ENCODE measurements around the gene JARID2.
"Not testable (repeated sequence)": the region's sequence is repeated elsewhere in the genome, so short reads cannot be mapped to it uniquely, and the experiment has no call there.

The JARID2 gene

DNA sequence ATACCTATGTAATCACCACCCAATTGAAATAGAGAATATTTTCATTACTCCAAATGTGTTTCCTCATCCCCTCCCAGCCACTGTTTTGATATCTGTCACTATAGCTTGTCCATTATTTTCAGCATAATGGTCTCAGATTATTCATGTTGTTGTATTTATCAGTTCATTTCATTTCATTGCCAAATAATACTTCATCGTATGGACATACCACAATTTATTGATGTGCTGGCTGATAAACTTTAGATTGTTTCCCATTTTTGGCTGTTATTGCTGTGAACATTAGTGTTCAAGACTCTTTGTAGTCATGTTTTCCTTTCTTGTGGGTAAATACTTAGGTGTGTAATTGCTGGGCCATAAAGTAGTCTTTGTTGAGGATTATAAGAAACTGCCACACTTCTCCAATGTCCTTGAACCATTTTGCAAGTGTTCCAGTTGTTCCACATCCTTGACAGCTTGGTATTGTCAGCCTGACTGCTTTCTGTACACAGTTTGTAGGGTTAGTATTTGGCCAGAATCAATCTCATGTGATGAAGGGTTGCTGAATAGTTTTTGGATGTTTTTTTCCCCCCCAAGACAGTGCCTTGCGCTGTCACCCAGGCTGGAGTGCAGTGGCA, 44.3 kb downstream of the JARID2 start:
- in situ Hi-C loops (cut with HindIII; ENCODE audit: low pct_unique_long_range_greater_than_20kb, low sequenced_read_pairs) = no loop called here
- no peak for TF ChIP-seq JUND (IDR thresholded peaks at IDR 0.05; ENCODE audit: low read depth)
- no peak for DNase-seq (ENCODE audit: low read depth in 1 of 2, low spot score in 1 of 2)

DNA sequence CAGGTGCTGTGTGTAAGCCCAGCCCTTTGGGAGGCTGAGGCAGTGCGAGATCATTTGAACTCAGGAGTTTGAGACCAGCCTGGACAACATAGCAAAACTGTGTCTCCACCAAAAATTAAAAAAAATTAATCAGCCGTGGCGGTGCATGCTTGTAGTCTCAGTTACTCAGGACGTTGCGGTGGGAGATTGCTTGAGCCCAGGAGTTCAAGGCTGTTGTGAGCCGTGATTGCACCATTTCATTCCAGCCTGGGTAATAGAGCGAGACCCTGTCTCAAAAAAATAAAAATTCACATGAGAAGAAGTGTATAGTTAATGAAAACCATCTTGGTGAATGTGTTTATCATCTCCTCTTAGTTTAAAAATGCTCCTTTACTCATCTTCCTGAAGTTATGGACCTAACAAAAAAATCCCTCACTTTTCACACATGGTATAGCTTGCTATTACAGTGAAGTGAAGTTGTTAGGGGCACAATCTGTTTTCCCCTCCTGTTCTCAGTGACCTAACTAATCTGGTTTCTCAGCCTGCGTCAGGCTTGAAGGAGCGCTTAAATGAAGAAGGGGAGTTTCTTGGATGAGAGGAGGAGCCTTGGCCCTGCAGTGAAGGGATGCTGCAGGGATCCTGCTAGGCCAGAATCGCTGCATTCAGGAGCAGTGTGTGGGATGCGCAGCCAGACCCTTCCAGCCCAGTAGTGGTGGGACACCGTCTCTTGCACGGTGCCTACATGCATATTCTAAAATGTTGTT, 45.3 kb downstream of the JARID2 start:
- TF ChIP-seq JUND (IDR thresholded peaks at IDR 0.05; ENCODE audit: low read depth) = no peak
- in situ Hi-C loops (cut with HindIII; ENCODE audit: low pct_unique_long_range_greater_than_20kb, low sequenced_read_pairs) = no loop called here
- no peak for DNase-seq (ENCODE audit: low read depth in 1 of 2, low spot score in 1 of 2)

DNA sequence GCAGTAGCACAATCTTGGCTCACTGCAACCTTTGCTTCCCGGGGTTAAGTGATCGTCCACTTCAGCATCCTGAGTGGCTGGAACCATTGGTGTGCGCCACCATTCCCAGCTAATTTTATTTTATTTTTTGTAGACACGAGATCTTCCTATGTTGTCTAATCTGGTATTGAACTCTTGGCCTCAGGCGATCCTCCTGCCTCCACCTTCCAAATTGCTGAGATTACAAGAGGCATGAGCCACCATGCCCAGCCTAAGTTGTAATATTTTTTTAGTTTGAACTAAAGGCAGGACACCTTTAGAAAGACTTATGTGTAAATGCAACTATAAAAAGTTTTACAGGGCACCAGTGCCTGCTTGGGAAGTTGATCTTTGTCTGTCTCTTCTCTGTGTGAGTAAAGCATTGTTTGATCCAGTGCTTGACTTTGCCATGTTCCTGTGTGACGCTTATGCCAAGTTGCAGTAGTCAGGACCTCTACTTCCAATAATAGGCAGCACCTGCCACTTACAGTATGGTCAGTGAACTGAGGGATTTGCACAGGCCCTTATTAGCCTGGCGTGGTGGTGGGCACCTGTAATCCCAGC, 46.9 kb downstream of the JARID2 start:
- in situ Hi-C loops (cut with HindIII; ENCODE audit: low pct_unique_long_range_greater_than_20kb, low sequenced_read_pairs) = no loop called here
- DNase-seq (ENCODE audit: low read depth in 1 of 2, low spot score in 1 of 2) = no peak
- no peak for TF ChIP-seq JUND (IDR thresholded peaks at IDR 0.05; ENCODE audit: low read depth)

DNA sequence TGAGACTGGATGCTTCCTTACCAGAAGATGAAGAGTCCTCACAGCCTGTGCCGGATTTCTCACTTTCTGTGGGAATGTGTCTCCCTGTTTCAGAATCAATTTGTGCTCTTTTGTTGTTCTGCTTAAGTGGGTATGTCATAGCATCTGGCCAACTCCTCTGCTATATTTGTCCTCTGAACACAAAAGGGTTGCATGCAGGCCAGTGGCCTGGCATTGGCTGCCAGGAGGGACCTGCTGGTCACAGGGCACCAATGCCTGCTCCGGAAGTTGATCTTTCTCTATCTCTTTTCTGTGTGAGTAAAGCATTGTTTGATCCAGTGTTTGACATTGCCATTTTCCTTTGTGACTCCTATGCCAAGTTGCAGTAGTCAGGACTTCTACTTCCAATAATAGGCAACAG, 47.8 kb downstream of the JARID2 start:
- DNase-seq (ENCODE audit: low read depth in 1 of 2, low spot score in 1 of 2) = no peak
- TF ChIP-seq JUND (IDR thresholded peaks at IDR 0.05; ENCODE audit: low read depth) = no peak
- in situ Hi-C loops (cut with HindIII; ENCODE audit: low pct_unique_long_range_greater_than_20kb, low sequenced_read_pairs) = no loop called here

DNA sequence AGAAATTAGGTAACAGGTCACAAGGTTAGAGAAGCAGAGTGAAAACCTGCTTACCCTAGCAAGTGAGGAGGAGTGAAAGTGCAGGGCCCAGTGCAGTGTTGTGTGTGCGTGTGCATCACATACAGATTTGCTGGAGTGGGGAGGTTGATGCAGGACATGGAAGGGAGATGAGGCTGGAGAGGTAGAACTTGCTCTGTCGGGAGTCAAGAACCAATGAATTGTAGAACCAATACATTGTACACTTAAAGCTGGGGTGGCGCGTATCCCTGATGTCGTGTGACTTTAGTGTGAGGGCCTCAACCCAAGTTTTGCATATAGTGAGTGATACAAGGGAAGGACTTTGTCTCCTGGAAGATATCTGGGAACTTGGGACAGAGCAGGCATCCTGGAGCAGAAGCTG, 48.6 kb downstream of the JARID2 start:
- in situ Hi-C loops (cut with HindIII; ENCODE audit: low pct_unique_long_range_greater_than_20kb, low sequenced_read_pairs) = no loop called here
- no peak for TF ChIP-seq JUND (IDR thresholded peaks at IDR 0.05; ENCODE audit: low read depth)
- DNase-seq (ENCODE audit: low read depth in 1 of 2, low spot score in 1 of 2) = no peak

DNA sequence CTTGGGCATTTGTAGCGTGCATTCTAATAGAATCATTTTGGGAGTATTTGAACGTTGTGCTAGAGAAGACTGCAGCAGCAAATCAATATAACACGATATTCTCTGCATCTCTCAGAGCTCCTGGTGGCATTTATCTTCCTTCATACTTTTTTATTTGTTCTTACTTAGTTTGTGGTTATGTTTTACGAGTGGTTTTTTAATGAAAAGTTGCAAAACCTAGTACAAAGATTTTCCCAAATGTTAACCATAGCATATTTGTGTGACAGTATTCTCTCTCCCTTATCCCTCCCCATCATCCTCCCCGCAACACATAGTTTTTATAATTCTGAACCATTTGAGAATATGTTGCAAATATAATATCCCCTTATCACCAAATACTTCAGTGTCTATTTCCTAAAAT, 50.4 kb downstream of the JARID2 start:
- in situ Hi-C loops (cut with HindIII; ENCODE audit: low pct_unique_long_range_greater_than_20kb, low sequenced_read_pairs) = no loop called here
- DNase-seq (ENCODE audit: low read depth in 1 of 2, low spot score in 1 of 2) = no peak
- no peak for TF ChIP-seq JUND (IDR thresholded peaks at IDR 0.05; ENCODE audit: low read depth)

DNA sequence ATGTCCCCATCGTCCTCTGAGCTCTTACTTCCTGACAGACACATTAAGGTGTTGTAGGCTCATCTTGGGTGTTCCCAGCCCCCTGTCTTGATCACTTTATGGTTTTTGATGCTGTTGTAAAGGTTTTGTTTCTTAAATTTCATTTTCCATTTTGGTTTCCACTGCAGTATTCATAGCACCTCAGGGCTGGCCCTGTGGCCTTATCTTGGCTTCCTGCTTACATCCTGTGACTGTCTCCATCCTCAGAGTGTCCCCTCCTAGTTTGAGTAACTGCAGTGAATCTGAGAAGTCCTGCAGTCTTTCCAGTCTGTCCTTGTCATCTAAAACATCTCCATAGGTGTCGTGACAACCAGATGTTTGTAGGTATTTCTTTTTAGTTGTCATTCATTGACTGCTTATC, 50.9 kb downstream of the JARID2 start:
- no peak for TF ChIP-seq JUND (IDR thresholded peaks at IDR 0.05; ENCODE audit: low read depth)
- no peak for DNase-seq (ENCODE audit: low read depth in 1 of 2, low spot score in 1 of 2)
- in situ Hi-C loops (cut with HindIII; ENCODE audit: low pct_unique_long_range_greater_than_20kb, low sequenced_read_pairs) = no loop called here

DNA sequence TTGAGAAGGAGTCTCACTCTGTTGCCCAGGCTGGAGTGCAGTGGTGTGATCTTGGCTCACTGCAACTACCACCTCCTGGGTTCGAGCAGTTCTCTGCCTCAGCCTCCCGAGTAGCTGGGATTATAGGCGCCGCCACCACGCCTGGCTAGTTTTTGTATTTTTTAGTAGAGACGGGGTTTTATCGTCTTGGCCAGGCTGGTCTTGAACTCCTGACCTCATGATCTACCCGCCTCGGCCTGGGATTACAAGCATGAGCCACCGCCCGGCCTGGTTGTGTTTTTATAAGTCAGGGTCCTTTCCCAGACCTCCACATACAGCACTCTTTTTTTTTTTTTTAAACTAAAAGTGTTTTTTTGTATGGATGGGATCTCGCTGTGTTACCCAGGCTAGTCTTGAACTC, 51.3 kb downstream of the JARID2 start:
- DNase-seq (ENCODE audit: low read depth in 1 of 2, low spot score in 1 of 2); in situ Hi-C loops (cut with HindIII; ENCODE audit: low pct_unique_long_range_greater_than_20kb, low sequenced_read_pairs): not testable (repeated sequence)

DNA sequence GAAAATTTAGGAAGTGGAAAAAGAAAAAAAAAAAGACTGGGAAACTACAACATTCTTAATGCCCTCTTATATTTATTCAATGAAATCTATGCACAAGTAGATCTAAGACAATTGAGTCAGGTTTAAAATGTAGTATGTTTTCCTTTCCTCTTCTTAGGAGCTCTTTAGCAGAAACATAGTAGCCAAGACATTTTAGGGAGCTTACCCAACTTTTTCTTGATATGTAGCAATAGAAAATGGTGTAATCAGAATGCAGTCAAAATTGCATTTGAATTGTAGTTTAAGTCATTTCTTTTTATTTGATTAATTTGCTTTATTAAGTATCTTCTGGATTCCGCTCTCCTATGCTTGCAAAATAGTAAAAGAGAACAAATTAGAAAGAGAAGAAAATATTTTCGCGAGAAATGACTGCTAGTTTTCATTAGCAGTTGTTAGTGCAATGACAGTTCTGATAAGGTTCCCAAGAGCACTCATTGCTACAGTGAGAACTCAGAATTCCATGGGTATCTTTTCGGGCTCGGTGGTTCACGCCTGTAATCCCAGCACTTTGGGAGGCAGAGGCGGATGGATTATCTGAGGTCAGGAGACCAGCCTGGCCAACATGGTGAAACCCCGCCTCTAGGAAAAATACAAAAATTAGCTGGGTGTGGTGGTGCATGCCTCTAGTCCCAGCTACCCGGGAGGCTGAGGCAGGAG, 52.2 kb downstream of the JARID2 start:
- no peak for TF ChIP-seq JUND (IDR thresholded peaks at IDR 0.05; ENCODE audit: low read depth)
- in situ Hi-C loops (cut with HindIII; ENCODE audit: low pct_unique_long_range_greater_than_20kb, low sequenced_read_pairs) = no loop called here
- no peak for DNase-seq (ENCODE audit: low read depth in 1 of 2, low spot score in 1 of 2)

DNA sequence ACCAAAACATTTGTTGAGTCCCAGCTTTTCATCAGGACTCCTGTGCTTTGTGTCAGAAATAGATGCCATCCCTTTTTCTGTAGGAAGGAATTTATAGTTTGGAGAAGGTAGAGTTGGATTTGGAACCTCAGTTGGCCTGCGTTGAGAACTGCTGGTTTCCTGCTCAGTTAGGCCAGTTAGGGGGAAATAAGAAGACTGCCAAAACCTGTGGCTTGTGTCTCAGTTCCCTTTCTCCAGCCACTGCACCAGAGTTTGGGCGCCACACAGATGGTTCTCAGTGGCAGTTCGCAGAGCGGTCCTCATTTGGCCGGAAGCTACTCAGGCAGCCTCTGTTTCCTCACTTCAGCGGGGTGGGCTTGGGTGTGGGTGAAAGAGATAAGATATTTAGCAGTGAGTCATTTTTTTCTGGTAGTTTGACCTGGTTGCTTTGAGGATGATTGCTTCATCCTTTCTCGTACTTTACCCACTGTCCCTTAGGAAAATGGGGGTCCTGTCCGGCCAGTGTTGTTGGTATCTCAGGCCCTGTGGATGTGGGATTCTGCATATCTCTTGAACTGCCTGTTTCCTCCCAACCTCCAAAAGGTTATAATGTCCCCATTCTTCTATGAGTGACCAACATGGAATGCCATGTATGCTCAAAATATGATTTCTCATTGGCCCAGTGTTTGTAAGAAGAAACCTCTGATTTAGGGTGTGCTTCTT, 53.7 kb downstream of the JARID2 start:
- in situ Hi-C loops (cut with HindIII; ENCODE audit: low pct_unique_long_range_greater_than_20kb, low sequenced_read_pairs) = no loop called here
- no peak for DNase-seq (ENCODE audit: low read depth in 1 of 2, low spot score in 1 of 2)
- no peak for TF ChIP-seq JUND (IDR thresholded peaks at IDR 0.05; ENCODE audit: low read depth)

DNA sequence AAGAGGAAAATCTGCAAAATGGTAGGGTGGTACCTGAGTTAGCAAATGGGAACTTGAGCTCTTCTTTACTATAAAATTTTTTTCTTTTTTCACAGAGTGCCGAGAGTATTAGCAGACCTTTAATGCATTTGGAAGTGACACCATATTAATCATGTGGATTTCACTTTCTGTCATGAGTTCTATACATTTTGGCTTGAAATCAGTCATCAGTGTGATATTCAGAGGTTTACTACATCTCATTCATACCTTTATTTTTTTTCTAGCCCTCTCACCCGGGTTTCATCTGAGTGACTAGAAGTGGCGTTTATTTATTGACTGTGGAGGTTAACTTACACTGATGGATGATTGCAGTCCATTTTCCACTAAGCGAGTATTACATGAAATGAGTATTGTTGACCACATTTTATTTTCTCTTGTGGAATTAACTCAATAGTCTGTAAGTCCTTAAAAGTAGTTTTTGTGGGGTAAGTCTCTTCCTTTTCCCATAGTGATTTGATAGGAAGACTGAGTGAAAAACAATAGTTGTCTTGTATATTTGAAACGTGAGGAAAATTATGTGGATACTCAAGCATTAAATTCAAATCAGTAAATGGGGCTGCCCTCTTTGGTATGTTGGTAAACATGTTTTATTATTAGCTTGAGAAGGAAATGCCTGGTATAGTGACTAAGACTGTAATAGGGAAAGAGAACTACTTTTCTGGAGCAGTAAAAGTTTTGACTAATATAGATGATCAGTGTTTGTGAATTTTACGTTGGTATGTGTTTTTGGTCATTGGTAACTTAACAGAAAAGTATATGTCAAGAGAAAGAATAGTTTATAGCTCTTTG, 55.5 kb downstream of the JARID2 start:
- TF ChIP-seq JUND (IDR thresholded peaks at IDR 0.05; ENCODE audit: low read depth) = no peak
- in situ Hi-C loops (cut with HindIII; ENCODE audit: low pct_unique_long_range_greater_than_20kb, low sequenced_read_pairs) = no loop called here
- no peak for DNase-seq (ENCODE audit: low read depth in 1 of 2, low spot score in 1 of 2)

Data from T47D (cell line).